Muscle layer of duodenum (tissue), 2 donors: ENCODE data around the gene WNT16.
A peak's percentile ranks its signal among the peaks of the same experiment; 100 is the strongest.
"Not testable (repeated sequence)": the region's sequence is repeated elsewhere in the genome, so short reads cannot be mapped to it uniquely, and the experiment has no call there.

ENCODE experiments used
- H3K27ac ChIP-seq: one replicate; pipeline ENCODE4 v1.7.0; 2013; ENCODE audit warnings: mild to moderate bottlenecking, low read length
- H3K27me3 ChIP-seq: one replicate; pipeline ENCODE4 v1.7.0; 2013; ENCODE audit warnings: low read depth, mild to moderate bottlenecking, control low read depth, low read length
- H3K36me3 ChIP-seq, 2 donors: one replicate each; pipeline ENCODE4 v1.7.0; 2013; ENCODE audit warnings: low read length in 2 of 2, control low read depth in 1 of 2, mild to moderate bottlenecking in 1 of 2; ENCODE audit not compliant: insufficient read depth in 2 of 2, control insufficient read depth in 1 of 2
- H3K4me1 ChIP-seq, 2 donors: one replicate each; pipeline ENCODE4 v1.7.0; 2013; ENCODE audit warnings: low read length in 2 of 2, mild to moderate bottlenecking in 2 of 2, control low read depth in 1 of 2, moderate library complexity in 1 of 2; ENCODE audit not compliant: insufficient read depth in 2 of 2, control insufficient read depth in 1 of 2
- H3K4me3 ChIP-seq, 2 donors: one replicate each; pipeline ENCODE4 v1.7.0; 2013; ENCODE audit warnings: low read length in 2 of 2, low read depth in 1 of 2, mild to moderate bottlenecking in 1 of 2
- H3K9me3 ChIP-seq, 2 donors: one replicate each; pipeline ENCODE4 v1.7.0; 2013; ENCODE audit warnings: low read length in 2 of 2, control low read depth in 1 of 2, mild to moderate bottlenecking in 1 of 2; ENCODE audit not compliant: control insufficient read depth in 1 of 2
- donor health status: healthy.

Gene WNT16

GRCh38 chr7:121328508-121329190 lies at the start of gene WNT16:
Gene WNT16, plus strand, starts transcription at chr7:121329000. Its CDS starts 293 bp downstream, at chr7:121329293.
- Histone ChIP-seq H3K27me3 (peaks cover 40% of the 10 kb centered on the region), H3K9me3 (no peaks in the 10 kb centered on the region), H3K4me3 (peak within 1 kb of the TSS; percentile 58 to 68), H3K36me3 (no peaks in the 10 kb centered on the region), H3K27ac (no peak within 1 kb of the TSS), H3K4me1 (peaks cover 0 to 25% of the 10 kb centered on the region in 2 donors)

GRCh38 chr7:121279060-121279620 lies 49.7 kb upstream of the WNT16 start:
- no peaks in the 10 kb centered on the region for H3K4me1 ChIP-seq
- no peak overlapping the region for H3K27ac ChIP-seq
- no peaks in the 10 kb centered on the region for H3K27me3 ChIP-seq
- H3K9me3 ChIP-seq, result no peaks in the 10 kb centered on the region
- no peak overlapping the region for H3K4me3 ChIP-seq
- H3K36me3 ChIP-seq, result peaks cover 0 to 14% of the 10 kb centered on the region in 2 donors

- H3K36me3 ChIP-seq, result peaks cover 0 to 19% of the 10 kb centered on the region in 2 donors
- H3K9me3 ChIP-seq, result no peaks in the 10 kb centered on the region
- H3K4me3 ChIP-seq, result no peak overlapping the region
- H3K4me1 ChIP-seq, result no peaks in the 10 kb centered on the region
- H3K27me3 ChIP-seq, result no peaks in the 10 kb centered on the region
- no peak overlapping the region for H3K27ac ChIP-seq
Measured at GRCh38 chr7:121279822-121280221, 49.0 kb upstream of the WNT16 start.

- no peaks in the 10 kb centered on the region for H3K27me3 ChIP-seq
- H3K36me3 ChIP-seq, result peaks cover 0 to 23% of the 10 kb centered on the region in 2 donors
- H3K9me3 ChIP-seq, result peaks cover 0 to 3% of the 10 kb centered on the region in 2 donors
- H3K4me1 ChIP-seq, result no peaks in the 10 kb centered on the region
- no peak overlapping the region for H3K27ac ChIP-seq
- H3K4me3 ChIP-seq, result no peak overlapping the region
Measured at GRCh38 chr7:121280656-121281055, 48.1 kb upstream of the WNT16 start.

- H3K4me1 ChIP-seq, result no peaks in the 10 kb centered on the region
- H3K36me3 ChIP-seq, result peaks cover 0 to 23% of the 10 kb centered on the region in 2 donors
- no peaks in the 10 kb centered on the region for H3K27me3 ChIP-seq
- no peak overlapping the region for H3K4me3 ChIP-seq
- peaks cover 0 to 3% of the 10 kb centered on the region in 2 donors for H3K9me3 ChIP-seq
- no peak overlapping the region for H3K27ac ChIP-seq
Measured at GRCh38 chr7:121282129-121282528, 46.7 kb upstream of the WNT16 start.

GRCh38 chr7:121285066-121285667 lies 43.6 kb upstream of the WNT16 start:
- no peak overlapping the region for H3K27ac ChIP-seq
- H3K4me1 ChIP-seq, result no peaks in the 10 kb centered on the region
- no peak overlapping the region for H3K4me3 ChIP-seq
- peaks cover 0 to 6% of the 10 kb centered on the region in 2 donors for H3K9me3 ChIP-seq
- peaks cover 0 to 22% of the 10 kb centered on the region in 2 donors for H3K36me3 ChIP-seq
- no peaks in the 10 kb centered on the region for H3K27me3 ChIP-seq

- H3K9me3 ChIP-seq, result peaks cover 0 to 6% of the 10 kb centered on the region in 2 donors
- H3K27me3 ChIP-seq, result no peaks in the 10 kb centered on the region
- H3K27ac ChIP-seq, result no peak overlapping the region
- H3K4me3 ChIP-seq, result no peak overlapping the region
- peaks cover 0 to 14% of the 10 kb centered on the region in 2 donors for H3K36me3 ChIP-seq
- no peaks in the 10 kb centered on the region for H3K4me1 ChIP-seq
Measured at GRCh38 chr7:121286186-121286585, 42.6 kb upstream of the WNT16 start.

GRCh38 chr7:121286742-121287734 lies 41.8 kb upstream of the WNT16 start:
- Histone ChIP-seq H3K27ac (no peak overlapping the region), H3K4me1 (no peaks in the 10 kb centered on the region), H3K27me3 (no peaks in the 10 kb centered on the region), H3K4me3 (no peak overlapping the region), H3K9me3 (peaks cover 0 to 6% of the 10 kb centered on the region in 2 donors), H3K36me3 (peaks cover 0 to 14% of the 10 kb centered on the region in 2 donors)

- H3K27ac ChIP-seq, result no peak overlapping the region
- H3K27me3 ChIP-seq, result no peaks in the 10 kb centered on the region
- no peaks in the 10 kb centered on the region for H3K4me1 ChIP-seq
- H3K9me3 ChIP-seq, result peaks cover 0 to 6% of the 10 kb centered on the region in 2 donors
- H3K4me3 ChIP-seq, result no peak overlapping the region
- H3K36me3 ChIP-seq, result peaks cover 0 to 9% of the 10 kb centered on the region in 2 donors
Measured at GRCh38 chr7:121288894-121289293, 39.9 kb upstream of the WNT16 start.

- H3K4me3 ChIP-seq, result not testable (repeated sequence)
Measured at GRCh38 chr7:121289930-121290329, 38.9 kb upstream of the WNT16 start.

More at GRCh38 chr7:121289930-121290329, 38.9 kb upstream of the WNT16 start:
- not testable (repeated sequence) for H3K9me3 ChIP-seq, H3K36me3 ChIP-seq, H3K27me3 ChIP-seq, H3K27ac ChIP-seq, H3K4me1 ChIP-seq
